K562 (cell line): ENCODE data around the gene FAM222A. TPM values are rescaled to one million over a fixed set of nuclear protein-coding genes. Genes with fewer than 3 reads are reported as not detected.
A peak's percentile ranks its signal among the peaks of the same experiment; 100 is the strongest.

ENCODE experiments used
- ATAC-seq: fragments of 200-7000 bp; cut with Tn5 transposase; 3 replicates; pipeline ENCODE4 v1.9.1; 2020; ENCODE audit warnings: moderate library complexity
- BruUV-seq: library from RNA; stranded (reverse); fragments of 400-500 nt; replicated peaks from 2 replicates; lab custom pipeline; 2021; lab: Mats Ljungman, UMichigan
- CTCF ChIA-PET: fragments of 300-600 bp; formaldehyde crosslinking; extraction: SDS; loops from one replicate; lab custom pipeline; 2021; ENCODE audit warnings: low intra/inter-chr PET ratio; lab: Yijun Ruan, JAX
- POLR2A ChIA-PET: fragments of 300-600, 350-650 bp; sonication (Branson Sonifier 250); formaldehyde crosslinking; extraction: SDS; loops from one replicate; lab custom pipeline; 2021; ENCODE audit warnings: antibody characterized with exemption, inconsistent platforms; lab: Yijun Ruan, JAX
- DNase-seq, 4 experiments: peaks; one replicate each; pipeline versions ENCODE4 v3.0.0 to v3.0.0-alpha.2; 2011 to 2018; ENCODE audit warnings: low spot score in 3 of 4, mixed read lengths in 3 of 4; ENCODE audit errors: extremely low read depth in 1 of 4
- FAIRE-seq: peaks from 2 replicates; lab custom pipeline; 2011; peaks lifted over from hg19 to GRCh38; lab: Jason Lieb, UNC
- H2AFZ ChIP-seq: 2 replicates; pipeline ENCODE4 v1.6.0; 2011; ENCODE audit warnings: low read depth, low read length, control low read depth, inconsistent platforms
- H3K27ac ChIP-seq: fragments of 200-600 bp; 3 replicates; pipeline ENCODE4 v1.8.0; 2011; ENCODE audit warnings: low read depth, mild to moderate bottlenecking, control low read depth, inconsistent platforms, low read length, moderate library complexity, mixed read lengths; ENCODE audit errors: extremely low read depth
- H3K27me3 ChIP-seq, 2 experiments: fragments of 300-600 bp in 1 of 2; 2 replicates in 1 of 2; 3 replicates in 1 of 2; pipeline versions ENCODE4 v1.6.0 to v1.8.0; 2011; ENCODE audit warnings: inconsistent platforms in 2 of 2, low read length in 2 of 2, mild to moderate bottlenecking in 1 of 2, mixed read lengths in 1 of 2, moderate library complexity in 1 of 2; ENCODE audit not compliant: control insufficient read depth in 2 of 2, insufficient read depth in 2 of 2
- H3K36me3 ChIP-seq: fragments of 300-600 bp; 3 replicates; pipeline ENCODE4 v1.8.0; 2011; ENCODE audit warnings: mild to moderate bottlenecking, low read length, inconsistent platforms; ENCODE audit not compliant: control insufficient read depth, insufficient read depth
- H3K4me1 ChIP-seq, 2 experiments: fragments of 200-600 bp in 1 of 2; replicated peaks in 1 of 2; 2 replicates in 1 of 2; 3 replicates in 1 of 2; pipeline versions ENCODE4 v1.5.1 to v1.8.0; 2011; ENCODE audit warnings: inconsistent platforms in 2 of 2, low read length in 2 of 2, mild to moderate bottlenecking in 1 of 2, mixed read lengths in 1 of 2, moderate library complexity in 1 of 2; ENCODE audit not compliant: control insufficient read depth in 2 of 2, insufficient read depth in 2 of 2
- H3K4me2 ChIP-seq: 2 replicates; pipeline ENCODE4 v1.6.1; 2011; ENCODE audit warnings: low read length, control low read depth, inconsistent platforms, mixed read lengths; ENCODE audit not compliant: insufficient read depth
- H3K4me3 ChIP-seq: fragments of 200-600 bp; sonication (generic), shearing (Covaris generic); 2 replicates; pipeline ENCODE4 v1.5.1; 2016; ENCODE audit warnings: control low read depth, inconsistent platforms
- H3K79me2 ChIP-seq: fragments of 200-600 bp; 3 replicates; pipeline ENCODE4 v1.8.0; 2011; ENCODE audit warnings: low read length, inconsistent platforms; ENCODE audit not compliant: control insufficient read depth, insufficient read depth
- H3K9ac ChIP-seq, 2 experiments: 2 replicates each; pipeline versions ENCODE4 v1.6.0 to v1.6.1; 2011; ENCODE audit warnings: low read depth in 2 of 2, low read length in 2 of 2, control low read depth in 1 of 2, inconsistent platforms in 1 of 2, mild to moderate bottlenecking in 1 of 2, mixed read lengths in 1 of 2; ENCODE audit not compliant: insufficient read depth in 1 of 2
- H3K9me1 ChIP-seq: one replicate; pipeline ENCODE4 v1.6.0; 2011; ENCODE audit warnings: inconsistent platforms, mild to moderate bottlenecking, low read length, moderate library complexity; ENCODE audit not compliant: control insufficient read depth, insufficient read depth
- H3K9me3 ChIP-seq: replicated peaks from 2 replicates; pipeline ENCODE4 v1.5.1; 2011; ENCODE audit warnings: low read depth, low read length, inconsistent platforms; ENCODE audit not compliant: control insufficient read depth, insufficient read depth
- H4K20me1 ChIP-seq: replicated peaks from 2 replicates; pipeline ENCODE4 v1.6.1; 2011; ENCODE audit warnings: low read length, inconsistent platforms, mixed read lengths; ENCODE audit not compliant: control insufficient read depth, insufficient read depth
- BCOR ChIP-seq: fragments of 450-650 bp; IDR thresholded peaks from 2 replicates; pipeline ENCODE4 v1.6.1; 2016
- HIVEP1 ChIP-seq: fragments of 250-450 bp; sonication (Bioruptor Pico); IDR thresholded peaks from 2 replicates; pipeline ENCODE4 v1.4.0; 2020; ENCODE audit warnings: mild to moderate bottlenecking
- KDM1A ChIP-seq, 2 experiments: fragments of 450-650 bp; IDR thresholded peaks; 2 replicates each; pipeline ENCODE4 v1.6.1; 2016; ENCODE audit warnings: mild to moderate bottlenecking in 2 of 2
- MCM2 ChIP-seq: fragments of 450-650 bp; IDR thresholded peaks from 2 replicates; pipeline ENCODE4 v1.6.1; 2017; ENCODE audit warnings: low read depth, mild to moderate bottlenecking
- NFIC ChIP-seq: fragments of 450-650 bp; IDR thresholded peaks from 2 replicates; pipeline ENCODE4 v1.6.1; 2017; ENCODE audit warnings: mild to moderate bottlenecking, inconsistent platforms
- NFXL1 ChIP-seq: fragments of 450-650 bp; formaldehyde crosslinking; IDR thresholded peaks from 2 replicates; pipeline ENCODE4 v1.4.0; 2021; ENCODE audit warnings: mild to moderate bottlenecking
- RBM25 ChIP-seq: fragments of 200-400 bp; formaldehyde crosslinking; IDR thresholded peaks from 2 replicates; pipeline ENCODE4 v1.6.1; 2018; ENCODE audit warnings: low read length, low read depth, moderate library complexity; ENCODE audit not compliant: severe bottlenecking
- RFX1 ChIP-seq: fragments of 450-650 bp; IDR thresholded peaks from 2 replicates; pipeline ENCODE4 v1.6.1; 2016; ENCODE audit warnings: mild to moderate bottlenecking, moderate library complexity
- TCF15 ChIP-seq: fragments of 250-450 bp; sonication (Bioruptor Pico); IDR thresholded peaks from 2 replicates; pipeline ENCODE4 v1.8.0; 2022; ENCODE audit warnings: moderate library complexity, mild to moderate bottlenecking, inconsistent platforms
- ZFP36 ChIP-seq: fragments of 150-350 bp; IDR thresholded peaks from 2 replicates; pipeline ENCODE4 v1.6.1; 2018; ENCODE audit warnings: low read length, low read depth; ENCODE audit not compliant: partially characterized antibody
- ZKSCAN8 ChIP-seq: fragments of 200-800 bp; sonication (Bioruptor generic); IDR thresholded peaks from 2 replicates; pipeline ENCODE4 v1.6.1; 2016; ENCODE audit warnings: missing genetic modification characterization, missing compliant biosample characterization
- ZNF217 ChIP-seq: sonication (generic); formaldehyde crosslinking; IDR thresholded peaks from 2 replicates; pipeline ENCODE4 v1.8.0; 2022; ENCODE audit warnings: mild to moderate bottlenecking, missing genetic modification reagents
- ZNF398 ChIP-seq: fragments of 250-450 bp; sonication (Bioruptor Pico); IDR thresholded peaks from 2 replicates; pipeline ENCODE4 v1.8.0; 2021; ENCODE audit warnings: moderate library complexity, mild to moderate bottlenecking, inconsistent platforms
- WGBS: fragments of 100-300 bp; shearing (Covaris generic); methylation state at CpG from one replicate; pipeline ENCODE4 v1.1.6; 2016; ENCODE audit warnings: low coverage, mixed read lengths; ENCODE audit not compliant: insufficient coverage; ENCODE audit errors: missing lambda C conversion rate; 5-methylcytosine and 5-hydroxymethylcytosine counted together
- in situ Hi-C: fragments of 300-500 bp; cut with MboI; formaldehyde crosslinking; loops from 4 replicates; pipeline ENCODE4 v1.15.0; 2018; ENCODE audit warnings: inconsistent platforms, mixed read lengths
- intact Hi-C: fragments of 100-400 bp; cut with micrococcal nuclease; formaldehyde crosslinking; loops from 2 replicates; pipeline ENCODE4 v1.14.2; 2022
- polyA plus RNA-seq, 8 experiments: library from polyadenylated mRNA; depleted of rRNA in 4 of 8; stranded (reverse) in 5 of 8; unstranded in 3 of 8; fragments of >200 nt; fragmentation: Nextera tagmentation in 2 of 8; fragmentation: Illumina TruSeq in 1 of 8; extraction: Ambion mirVana in 2 of 8; extraction: Trizol in 1 of 8; gene quantifications; 2 replicates each; pipeline versions ENCODE4 v1.2.1 to v1.2.3, GENCODE V29; 2011 to 2014; ENCODE audit warnings: inconsistent platforms in 1 of 8, missing spikeins in 1 of 8
- total RNA-seq, 7 experiments: library from RNA; depleted of rRNA in 6 of 7; stranded (reverse); fragments of >200 nt in 6 of 7; fragmentation: Illumina TruSeq in 2 of 7; extraction: Trizol in 2 of 7; gene quantifications; 2 replicates each; pipeline versions ENCODE4 v1.2.1 to v1.2.3, GENCODE V29; 2011 to 2021; ENCODE audit warnings: low replicate concordance in 1 of 7
- TF ChIP-seq, protein P1 (sequence below): fragments of 450-650 bp; IDR thresholded peaks from 2 replicates; pipeline ENCODE4 v1.6.1; 2016; ENCODE audit warnings: borderline replicate concordance

Gene FAM222A
- total and polyA plus RNA-seq, 9 of the 15 experiments (the other 6 are each of a cell fraction or from before 2014, with no cell fraction given) = 0.03 to 0.36 (median 0.12) TPM; not detected in 1

- CTCF ChIA-PET = no interaction called here
- H3K79me2 ChIP-seq = no peaks in the 10 kb centered on the region
- POLR2A ChIA-PET = interaction anchor here (0.6 kb wide), 1 partner anchor 128 kb away, joined by 3 read pairs; no protein-coding TSS in a partner anchor
- no peaks in the 10 kb centered on the region for H3K36me3 ChIP-seq
- peaks cover 42% of the 10 kb centered on the region for H4K20me1 ChIP-seq
- BruUV-seq = no TSS peak
- no peaks in the 10 kb centered on the region for H3K9me3 ChIP-seq
- peaks cover 4% of the 10 kb centered on the region for H3K9me1 ChIP-seq
- H2AFZ ChIP-seq = no peak overlapping the region
- H3K4me3 ChIP-seq = no peak overlapping the region
- H3K27me3 ChIP-seq = peaks cover 15 to 42% of the 10 kb centered on the region in 2 experiments
- in situ Hi-C loops = no loop called here
- no peak overlapping the region for H3K4me2 ChIP-seq
- TF ChIP-seq RBM25 (peak; percentile 71), ZNF398 (CRISPR knock-in tag) (no peak), KDM1A (IDR thresholded peaks at IDR 0.05) (peak in 1 of 2 experiments; percentile 28; a peak in 1 of 4 replicates), NFXL1 (CRISPR knock-in tag) (no peak), ZKSCAN8 (CRISPR knock-in tag) (peak; percentile 51; the same call in 1 of the 2 replicates), TCF15 (CRISPR knock-in tag) (no peak), NFIC (no peak), BCOR (peak; percentile 72), MCM2 (no peak), RFX1 (peak; percentile 34; the same call in 1 of the 2 replicates), ZNF217 (CRISPR knock-in tag) (no peak), ZFP36 (peak; percentile 56), HIVEP1 (CRISPR knock-in tag) (no peak)
- TF ChIP-seq, protein P1, sequence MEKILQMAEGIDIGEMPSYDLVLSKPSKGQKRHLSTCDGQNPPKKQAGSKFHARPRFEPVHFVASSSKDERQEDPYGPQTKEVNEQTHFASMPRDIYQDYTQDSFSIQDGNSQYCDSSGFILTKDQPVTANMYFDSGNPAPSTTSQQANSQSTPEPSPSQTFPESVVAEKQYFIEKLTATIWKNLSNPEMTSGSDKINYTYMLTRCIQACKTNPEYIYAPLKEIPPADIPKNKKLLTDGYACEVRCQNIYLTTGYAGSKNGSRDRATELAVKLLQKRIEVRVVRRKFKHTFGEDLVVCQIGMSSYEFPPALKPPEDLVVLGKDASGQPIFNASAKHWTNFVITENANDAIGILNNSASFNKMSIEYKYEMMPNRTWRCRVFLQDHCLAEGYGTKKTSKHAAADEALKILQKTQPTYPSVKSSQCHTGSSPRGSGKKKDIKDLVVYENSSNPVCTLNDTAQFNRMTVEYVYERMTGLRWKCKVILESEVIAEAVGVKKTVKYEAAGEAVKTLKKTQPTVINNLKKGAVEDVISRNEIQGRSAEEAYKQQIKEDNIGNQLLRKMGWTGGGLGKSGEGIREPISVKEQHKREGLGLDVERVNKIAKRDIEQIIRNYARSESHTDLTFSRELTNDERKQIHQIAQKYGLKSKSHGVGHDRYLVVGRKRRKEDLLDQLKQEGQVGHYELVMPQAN = no peak
- peaks cover 9 to 34% of the 10 kb centered on the region in 2 experiments; a peak in 4 of 5 replicates for H3K4me1 ChIP-seq
- ATAC-seq (no peak), FAIRE-seq (no peak), DNase-seq (no peak)
- no peak overlapping the region for H3K27ac ChIP-seq
- intact Hi-C loops = loop anchor here (10.0 kb wide), 1 partner anchor 123 kb away; no protein-coding TSS in a partner anchor
- H3K9ac ChIP-seq = no peak overlapping the region
- 32% methylated on average over 16 of the region's 18 CpGs for WGBS
Observed at GRCh38 chr12:109717390-109718357, 4.0 kb downstream of the FAM222A start.
